HepG2 (cell line): ENCODE results near the gene MILR1. TPM values are rescaled to one million over a fixed set of nuclear protein-coding genes. Genes with fewer than 3 reads are reported as not detected.
A peak's percentile ranks its signal among the peaks of the same experiment; 100 is the strongest.

ENCODE experiments used
- FOSL1 ChIP-seq: sonication (generic); formaldehyde crosslinking; IDR thresholded peaks from 2 replicates; pipeline ENCODE4 v1.9.0; 2021; ENCODE audit warnings: missing genetic modification reagents, borderline replicate concordance
- HIVEP1 ChIP-seq: sonication (generic); formaldehyde crosslinking; IDR thresholded peaks from 2 replicates; pipeline ENCODE4 v1.4.0; 2020; ENCODE audit warnings: mild to moderate bottlenecking, missing genetic modification reagents
- IKZF4 ChIP-seq: sonication (generic); formaldehyde crosslinking; IDR thresholded peaks from 2 replicates; pipeline ENCODE4 v1.5.1; 2020; ENCODE audit warnings: borderline replicate concordance, mild to moderate bottlenecking, low read depth, missing genetic modification reagents; ENCODE audit errors: not compliant biosample characterization
- PAF1 ChIP-seq: IDR thresholded peaks from 2 replicates; pipeline ENCODE4 v1.6.1; 2016; ENCODE audit warnings: missing genetic modification reagents, missing compliant biosample characterization
- POLR2A ChIP-seq, 2 experiments: IDR thresholded peaks; 2 replicates each; pipeline ENCODE4 v1.6.1; 2011; ENCODE audit warnings: low read depth in 2 of 2, low read length in 2 of 2, mild to moderate bottlenecking in 1 of 2, moderate library complexity in 1 of 2; ENCODE audit not compliant: insufficient read depth in 1 of 2
- ZNF143 ChIP-seq: sonication (generic); formaldehyde crosslinking; IDR thresholded peaks from 2 replicates; pipeline ENCODE4 v1.4.0; 2020; ENCODE audit warnings: missing genetic modification reagents
- ZNF446 ChIP-seq: sonication (generic); formaldehyde crosslinking; IDR thresholded peaks from 2 replicates; pipeline ENCODE4 v1.5.0; 2020; ENCODE audit warnings: mild to moderate bottlenecking, missing genetic modification reagents
- ZNF572 ChIP-seq: sonication (generic); formaldehyde crosslinking; IDR thresholded peaks from 2 replicates; pipeline ENCODE4 v1.5.1; 2020; ENCODE audit warnings: mild to moderate bottlenecking, missing genetic modification reagents
- ZNF747 ChIP-seq: sonication (generic); formaldehyde crosslinking; IDR thresholded peaks from 2 replicates; pipeline ENCODE4 v1.8.1; 2023; ENCODE audit warnings: missing genetic modification reagents, mild to moderate bottlenecking, borderline replicate concordance
- ZSCAN21 ChIP-seq: sonication (generic); formaldehyde crosslinking; IDR thresholded peaks from 2 replicates; pipeline ENCODE4 v1.8.0; 2022; ENCODE audit warnings: mild to moderate bottlenecking, missing genetic modification reagents, moderate library complexity, borderline replicate concordance
- polyA plus RNA-seq, 8 experiments: library from polyadenylated mRNA; depleted of rRNA in 3 of 8; stranded (reverse) in 7 of 8; unstranded in 1 of 8; fragments of >200 nt; fragmentation: Illumina TruSeq in 4 of 8; extraction: Trizol in 4 of 8; gene quantifications; 2 replicates each; pipeline versions ENCODE4 v1.2.1 to v1.2.3, GENCODE V29; 2011 to 2016; ENCODE audit warnings: low read depth in 4 of 8, missing spikeins in 1 of 8, mixed read lengths in 1 of 8; ENCODE audit not compliant: insufficient read depth in 1 of 8
- total RNA-seq, 5 experiments: library from RNA; depleted of rRNA; stranded (reverse); fragments of >200 nt; fragmentation: Illumina TruSeq; extraction: Trizol; gene quantifications; 2 replicates each; pipeline ENCODE4 v1.2.3, GENCODE V29; 2016; ENCODE audit warnings: low read depth in 1 of 5
- TF ChIP-seq, protein P1 (sequence below): sonication (generic); formaldehyde crosslinking; IDR thresholded peaks from 2 replicates; pipeline ENCODE4 v1.5.0; 2020; ENCODE audit warnings: mild to moderate bottlenecking, missing genetic modification reagents, moderate library complexity
- TF ChIP-seq, protein P2 (sequence below): sonication (generic); formaldehyde crosslinking; IDR thresholded peaks from 2 replicates; pipeline ENCODE4 v1.5.1; 2020; ENCODE audit warnings: mild to moderate bottlenecking, missing genetic modification reagents, moderate library complexity

MILR1 gene
- total and polyA plus RNA-seq, 2 of the 13 experiments (the other 11 are each of a cell fraction or from before 2014, with no cell fraction given), result 0.27 to 1.7 TPM

DNA sequence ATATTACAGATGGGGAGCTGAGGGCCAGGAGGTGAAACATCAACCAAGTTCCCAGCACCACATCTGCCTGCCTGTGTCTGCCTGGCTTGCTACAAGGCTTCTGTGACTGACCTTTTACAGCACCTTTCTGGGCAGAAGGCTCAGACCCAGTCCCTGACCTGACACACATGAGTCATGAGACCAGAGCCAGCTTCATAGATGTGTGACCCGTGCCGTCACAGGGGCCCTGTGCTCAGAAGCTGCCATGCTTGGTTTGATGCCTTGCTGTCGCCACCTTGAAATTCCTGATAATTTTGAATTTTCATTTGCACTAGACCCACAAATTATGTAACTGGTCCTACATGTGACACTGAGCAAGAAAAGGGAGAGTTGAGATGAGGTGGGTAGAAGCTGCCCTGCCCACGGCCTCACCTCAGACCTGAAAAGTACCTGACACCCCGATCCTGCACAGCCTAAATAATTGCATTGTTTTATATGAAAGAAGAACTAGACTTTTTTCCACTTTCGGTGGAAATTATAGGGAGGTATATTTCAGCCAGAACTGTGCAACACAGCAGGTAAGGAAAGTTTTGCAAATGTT, 44.9 kb upstream of the MILR1 start (continued):
- TF ChIP-seq, protein P1, sequence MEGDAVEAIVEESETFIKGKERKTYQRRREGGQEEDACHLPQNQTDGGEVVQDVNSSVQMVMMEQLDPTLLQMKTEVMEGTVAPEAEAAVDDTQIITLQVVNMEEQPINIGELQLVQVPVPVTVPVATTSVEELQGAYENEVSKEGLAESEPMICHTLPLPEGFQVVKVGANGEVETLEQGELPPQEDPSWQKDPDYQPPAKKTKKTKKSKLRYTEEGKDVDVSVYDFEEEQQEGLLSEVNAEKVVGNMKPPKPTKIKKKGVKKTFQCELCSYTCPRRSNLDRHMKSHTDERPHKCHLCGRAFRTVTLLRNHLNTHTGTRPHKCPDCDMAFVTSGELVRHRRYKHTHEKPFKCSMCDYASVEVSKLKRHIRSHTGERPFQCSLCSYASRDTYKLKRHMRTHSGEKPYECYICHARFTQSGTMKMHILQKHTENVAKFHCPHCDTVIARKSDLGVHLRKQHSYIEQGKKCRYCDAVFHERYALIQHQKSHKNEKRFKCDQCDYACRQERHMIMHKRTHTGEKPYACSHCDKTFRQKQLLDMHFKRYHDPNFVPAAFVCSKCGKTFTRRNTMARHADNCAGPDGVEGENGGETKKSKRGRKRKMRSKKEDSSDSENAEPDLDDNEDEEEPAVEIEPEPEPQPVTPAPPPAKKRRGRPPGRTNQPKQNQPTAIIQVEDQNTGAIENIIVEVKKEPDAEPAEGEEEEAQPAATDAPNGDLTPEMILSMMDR (CRISPR knock-in tag), result no peak
- TF ChIP-seq HIVEP1 (0 out of 2 replicates have a peak, but pooled peaks have one; percentile 38), FOSL1 (CRISPR knock-in tag) (no peak), PAF1 (CRISPR knock-in tag) (peak; percentile 83), ZNF446 (CRISPR knock-in tag) (no peak), IKZF4 (CRISPR knock-in tag) (no peak), ZNF747 (CRISPR knock-in tag) (0 out of 2 replicates have a peak, but pooled peaks have one; percentile 20), ZNF572 (CRISPR knock-in tag) (0 out of 2 replicates have a peak, but pooled peaks have one; percentile 26), ZSCAN21 (CRISPR knock-in tag) (peak; percentile 83), POLR2A (IDR thresholded peaks at IDR 0.05; ENCODE audit: insufficient read depth in 1 of 2, low read depth in 2 of 2, low read length in 2 of 2) (peak in 1 of 2 experiments; percentile 46; a peak in 1 of 4 replicates), ZNF143 (CRISPR knock-in tag) (no peak)
- TF ChIP-seq, protein P2, sequence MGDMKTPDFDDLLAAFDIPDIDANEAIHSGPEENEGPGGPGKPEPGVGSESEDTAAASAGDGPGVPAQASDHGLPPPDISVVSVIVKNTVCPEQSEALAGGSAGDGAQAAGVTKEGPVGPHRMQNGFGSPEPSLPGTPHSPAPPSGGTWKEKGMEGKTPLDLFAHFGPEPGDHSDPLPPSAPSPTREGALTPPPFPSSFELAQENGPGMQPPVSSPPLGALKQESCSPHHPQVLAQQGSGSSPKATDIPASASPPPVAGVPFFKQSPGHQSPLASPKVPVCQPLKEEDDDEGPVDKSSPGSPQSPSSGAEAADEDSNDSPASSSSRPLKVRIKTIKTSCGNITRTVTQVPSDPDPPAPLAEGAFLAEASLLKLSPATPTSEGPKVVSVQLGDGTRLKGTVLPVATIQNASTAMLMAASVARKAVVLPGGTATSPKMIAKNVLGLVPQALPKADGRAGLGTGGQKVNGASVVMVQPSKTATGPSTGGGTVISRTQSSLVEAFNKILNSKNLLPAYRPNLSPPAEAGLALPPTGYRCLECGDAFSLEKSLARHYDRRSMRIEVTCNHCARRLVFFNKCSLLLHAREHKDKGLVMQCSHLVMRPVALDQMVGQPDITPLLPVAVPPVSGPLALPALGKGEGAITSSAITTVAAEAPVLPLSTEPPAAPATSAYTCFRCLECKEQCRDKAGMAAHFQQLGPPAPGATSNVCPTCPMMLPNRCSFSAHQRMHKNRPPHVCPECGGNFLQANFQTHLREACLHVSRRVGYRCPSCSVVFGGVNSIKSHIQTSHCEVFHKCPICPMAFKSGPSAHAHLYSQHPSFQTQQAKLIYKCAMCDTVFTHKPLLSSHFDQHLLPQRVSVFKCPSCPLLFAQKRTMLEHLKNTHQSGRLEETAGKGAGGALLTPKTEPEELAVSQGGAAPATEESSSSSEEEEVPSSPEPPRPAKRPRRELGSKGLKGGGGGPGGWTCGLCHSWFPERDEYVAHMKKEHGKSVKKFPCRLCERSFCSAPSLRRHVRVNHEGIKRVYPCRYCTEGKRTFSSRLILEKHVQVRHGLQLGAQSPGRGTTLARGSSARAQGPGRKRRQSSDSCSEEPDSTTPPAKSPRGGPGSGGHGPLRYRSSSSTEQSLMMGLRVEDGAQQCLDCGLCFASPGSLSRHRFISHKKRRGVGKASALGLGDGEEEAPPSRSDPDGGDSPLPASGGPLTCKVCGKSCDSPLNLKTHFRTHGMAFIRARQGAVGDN (CRISPR knock-in tag), result peak; percentile 6; the same call in 1 of the 2 replicates
